HL-60 (cell line): ENCODE results near the gene DNASE1L2.

Experiments used
- CTCF ChIP-seq: IDR thresholded peaks from one replicate; pipeline ENCODE4 v1.5.1; 2011; ENCODE audit warnings: low read length, control low read depth, inconsistent platforms; ENCODE audit not compliant: insufficient read depth
- GABPA ChIP-seq: IDR thresholded peaks from 2 replicates; pipeline ENCODE4 v1.6.1; 2012; ENCODE audit warnings: low read depth
- POLR2AphosphoS5 ChIP-seq: IDR thresholded peaks from 2 replicates; pipeline ENCODE4 v1.6.1; 2012; ENCODE audit warnings: low read depth
- REST ChIP-seq: IDR thresholded peaks from 2 replicates; pipeline ENCODE4 v1.6.1; 2012; ENCODE audit warnings: low read depth; ENCODE audit not compliant: insufficient replicate concordance

GRCh38 chr16:2246301-2246885 lies 10.1 kb downstream of the DNASE1L2 start:
- TF ChIP-seq REST = no peak
- TF ChIP-seq CTCF = no peak
- no peak for TF ChIP-seq POLR2AphosphoS5
- TF ChIP-seq GABPA = no peak
